Lower leg skin (tissue), 4 donors: ENCODE data around the gene TENT4A. TPM values are rescaled to one million over a fixed set of nuclear protein-coding genes. Genes with fewer than 3 reads are reported as not detected.

Source experiments
- DNase-seq, 2 donors: peaks; one replicate each; pipeline ENCODE4 v3.0.0-alpha.2; 2019; ENCODE audit warnings: low spot score in 2 of 2
- H3K4me3 ChIP-seq: fragments of 200-600 bp; sonication (generic); 2 replicates; pipeline ENCODE4 v1.5.1; 2017; ENCODE audit warnings: mild to moderate bottlenecking, low read depth; ENCODE audit not compliant: poor library complexity, severe bottlenecking
- CTCF ChIP-seq, 3 donors: fragments of 450-650 bp; IDR thresholded peaks; one replicate each; pipeline ENCODE4 v1.5.1; 2016; ENCODE audit warnings: antibody characterized with exemption in 3 of 3, mild to moderate bottlenecking in 3 of 3, moderate library complexity in 2 of 3
- POLR2A ChIP-seq, 2 donors: fragments of 450-650 bp; IDR thresholded peaks; one replicate each; pipeline ENCODE4 v1.6.1; 2016 to 2017; ENCODE audit warnings: antibody characterized with exemption in 2 of 2, mild to moderate bottlenecking in 1 of 2, moderate library complexity in 1 of 2
- WGBS, 2 donors: methylation state at CpG; one replicate each; pipeline ENCODE4 v1.1.5; 2018; 5-methylcytosine and 5-hydroxymethylcytosine counted together
- intact Hi-C: fragments of 100-400 bp; cut with DNase I; formaldehyde crosslinking; loops from one replicate; pipeline ENCODE4 v1.15.0; 2023; ENCODE audit warnings: low total_unique reads
- total RNA-seq, 4 donors: library from RNA; depleted of rRNA; stranded (reverse); fragments of >200 nt; gene quantifications; one replicate each; pipeline ENCODE4 v1.1.0, GENCODE V29; 2016

TENT4A gene
- total RNA-seq, 4 donors from 2014 or later: 12.9 to 51.6 (median 21.6) TPM

GRCh38 chr5:6700685-6701355 is 12.4 kb upstream of the TENT4A start:
- 78 to 82% methylated on average over 12 of the region's 12 CpGs for WGBS, 2 donors
- DNase-seq: peak in 1 of 2 donors; percentile 65
- no peak for TF ChIP-seq CTCF (IDR thresholded peaks at IDR 0.05)
- TF ChIP-seq POLR2A (IDR thresholded peaks at IDR 0.05): no peak

GRCh38 chr5:6701491-6701890 is 11.7 kb upstream of the TENT4A start:
- H3K4me3 ChIP-seq: no peak overlapping the region
- peak in 1 of 2 donors; percentile 62 for DNase-seq
- TF ChIP-seq POLR2A (IDR thresholded peaks at IDR 0.05) (no peak), CTCF (IDR thresholded peaks at IDR 0.05) (no peak)
- WGBS, 2 donors: 75 to 87% methylated on average over 12 of the region's 12 CpGs
- intact Hi-C loops: no loop called here

More at GRCh38 chr5:6700685-6701355, 12.4 kb upstream of the TENT4A start:
- intact Hi-C loops: no loop called here
- no peak overlapping the region for H3K4me3 ChIP-seq

- TF ChIP-seq CTCF (IDR thresholded peaks at IDR 0.05) (no peak), POLR2A (IDR thresholded peaks at IDR 0.05) (no peak)
- no peak overlapping the region for H3K4me3 ChIP-seq
- DNase-seq: peak in 1 of 2 donors; percentile 18
- 95 to 97% methylated on average over 6 of the region's 6 CpGs for WGBS, 2 donors
- intact Hi-C loops: no loop called here
Observed at GRCh38 chr5:6702633-6703032, 10.6 kb upstream of the TENT4A start.

- TF ChIP-seq POLR2A (IDR thresholded peaks at IDR 0.05): no peak
- no peak for TF ChIP-seq CTCF (IDR thresholded peaks at IDR 0.05)
- no peak overlapping the region for H3K4me3 ChIP-seq
- no peak for DNase-seq
- 55 to 63% methylated on average over 6 of the region's 6 CpGs for WGBS, 2 donors
- intact Hi-C loops: no loop called here
Observed at GRCh38 chr5:6703806-6704205, 9.4 kb upstream of the TENT4A start.

GRCh38 chr5:6704361-6704851 is 8.8 kb upstream of the TENT4A start:
- no peak overlapping the region for H3K4me3 ChIP-seq
- intact Hi-C loops: no loop called here
- TF ChIP-seq CTCF (IDR thresholded peaks at IDR 0.05) (no peak), POLR2A (IDR thresholded peaks at IDR 0.05) (no peak)
- 33 to 34% methylated on average over 11 of the region's 11 CpGs for WGBS, 2 donors
- DNase-seq: peak in 1 of 2 donors; percentile 72
